Fibroblast of lung (primary cell): ENCODE results near the gene SCUBE1. TPM values are rescaled to one million over a fixed set of nuclear protein-coding genes. Genes with fewer than 3 reads are reported as not detected.

Source experiments
- DNase-seq, 2 donors: peaks; one replicate each; pipeline versions ENCODE4 v3.0.0 to v3.0.0-alpha.2; 2010; ENCODE audit warnings: low read depth in 2 of 2
- H2AFZ ChIP-seq: 2 replicates; pipeline ENCODE4 v1.5.1; 2012; ENCODE audit warnings: low read length, control low read depth, inconsistent platforms
- H3K27ac ChIP-seq: 2 replicates; pipeline ENCODE4 v1.5.1; 2011; ENCODE audit warnings: low read length, control low read depth; ENCODE audit not compliant: insufficient read depth
- H3K27me3 ChIP-seq: 2 replicates; pipeline ENCODE4 v1.5.1; 2011; ENCODE audit warnings: mild to moderate bottlenecking, low read length; ENCODE audit not compliant: control insufficient read depth, insufficient read depth
- H3K36me3 ChIP-seq: 2 replicates; pipeline ENCODE4 v1.5.1; 2011; ENCODE audit warnings: low read length; ENCODE audit not compliant: control insufficient read depth, insufficient read depth
- H3K4me1 ChIP-seq: 2 replicates; pipeline ENCODE4 v1.5.1; 2011; ENCODE audit warnings: low read length; ENCODE audit not compliant: control insufficient read depth, insufficient read depth; ENCODE audit errors: extremely low read depth
- H3K4me2 ChIP-seq: 2 replicates; pipeline ENCODE4 v1.5.1; 2011; ENCODE audit warnings: low read length, control low read depth; ENCODE audit not compliant: insufficient read depth; ENCODE audit errors: extremely low read depth
- H3K4me3 ChIP-seq, 4 experiments: fragments of 200-600 bp in 1 of 4; sonication (generic) in 1 of 4; replicated peaks in 1 of 4; 2 replicates each; pipeline ENCODE4 v1.5.1; 2011 to 2016; ENCODE audit warnings: low read length in 4 of 4, low read depth in 3 of 4, mild to moderate bottlenecking in 3 of 4, control low read depth in 2 of 4, inconsistent platforms in 1 of 4, mixed read lengths in 1 of 4; ENCODE audit not compliant: insufficient read depth in 1 of 4; ENCODE audit errors: control extremely low read depth in 1 of 4
- H3K79me2 ChIP-seq: 2 replicates; pipeline ENCODE4 v1.5.1; 2012; ENCODE audit warnings: mild to moderate bottlenecking, low read length, inconsistent platforms; ENCODE audit not compliant: control insufficient read depth, insufficient read depth
- H3K9ac ChIP-seq: 2 replicates; pipeline ENCODE4 v1.5.1; 2011; ENCODE audit warnings: mild to moderate bottlenecking, low read length, control low read depth; ENCODE audit not compliant: insufficient read depth
- H3K9me3 ChIP-seq: 2 replicates; pipeline ENCODE4 v1.5.1; 2012; ENCODE audit warnings: low read depth, low read length; ENCODE audit not compliant: control insufficient read depth, insufficient read depth
- H4K20me1 ChIP-seq: 2 replicates; pipeline ENCODE4 v1.5.1; 2011; ENCODE audit warnings: low read length; ENCODE audit not compliant: control insufficient read depth, insufficient read depth; ENCODE audit errors: extremely low read depth
- CTCF ChIP-seq, 2 donors: IDR thresholded peaks in 1 of 2; conservative IDR thresholded peaks in 1 of 2; 1 replicate in 1 of 2; 2 replicates in 1 of 2; pipeline ENCODE4 v1.5.1; 2011 to 2012; ENCODE audit warnings: low read length in 2 of 2, control low read depth in 1 of 2, inconsistent platforms in 1 of 2, low read depth in 1 of 2, mild to moderate bottlenecking in 1 of 2
- EZH2 ChIP-seq: IDR thresholded peaks from 2 replicates; pipeline ENCODE4 v1.5.1; 2012; ENCODE audit warnings: low read length, control low read depth, mild to moderate bottlenecking; ENCODE audit errors: missing control alignments
- polyA plus RNA-seq, 2 donors: library from polyadenylated mRNA; depleted of rRNA in 1 of 2; stranded (reverse) in 1 of 2; unstranded in 1 of 2; fragments of >200 nt; gene quantifications; 2 replicates each; pipeline ENCODE4 v1.2.1, GENCODE V29; 2011 to 2012; ENCODE audit warnings: missing spikeins in 1 of 2
- total RNA-seq: library from RNA; depleted of rRNA; stranded (reverse); fragments of >200 nt; gene quantifications from 2 replicates; pipeline ENCODE4 v1.2.1, GENCODE V29; 2014

SCUBE1 gene
- total and polyA plus RNA-seq, 2 donors (not counting 1 experiment from before 2014, with no cell fraction given) = 0.17 TPM; not detected in 1

- H3K9ac ChIP-seq = no peak overlapping the region
- H3K4me2 ChIP-seq = no peak overlapping the region
- H4K20me1 ChIP-seq = no peaks in the 10 kb centered on the region
- no peak overlapping the region for H3K27ac ChIP-seq
- H3K4me3 ChIP-seq = no peak overlapping the region
- no peaks in the 10 kb centered on the region for H3K4me1 ChIP-seq
- H3K9me3 ChIP-seq = no peaks in the 10 kb centered on the region
- H3K79me2 ChIP-seq = no peaks in the 10 kb centered on the region
- no peak for DNase-seq
- no peaks in the 10 kb centered on the region for H3K27me3 ChIP-seq
- H2AFZ ChIP-seq = no peak overlapping the region
- no peaks in the 10 kb centered on the region for H3K36me3 ChIP-seq
- TF ChIP-seq EZH2 (no peak), CTCF (conservative IDR thresholded peaks at IDR 0.05 in 1 of 2, IDR thresholded peaks at IDR 0.05 in 1 of 2; ENCODE audit: low read depth in 1 of 2, low read length in 2 of 2) (no peak)
These were observed 86.6 kb downstream of the SCUBE1 start for GRCh38 chr22:43256569-43256968.

GRCh38 chr22:43255299-43255698, 87.9 kb downstream of the SCUBE1 start:
- TF ChIP-seq EZH2 (no peak), CTCF (conservative IDR thresholded peaks at IDR 0.05 in 1 of 2, IDR thresholded peaks at IDR 0.05 in 1 of 2; ENCODE audit: low read depth in 1 of 2, low read length in 2 of 2) (no peak)
- Histone ChIP-seq H3K4me1 (no peaks in the 10 kb centered on the region), H3K79me2 (no peaks in the 10 kb centered on the region), H4K20me1 (no peaks in the 10 kb centered on the region), H3K27me3 (no peaks in the 10 kb centered on the region), H3K4me2 (no peak overlapping the region), H3K36me3 (no peaks in the 10 kb centered on the region), H3K27ac (no peak overlapping the region), H2AFZ (no peak overlapping the region), H3K9ac (no peak overlapping the region), H3K9me3 (no peaks in the 10 kb centered on the region), H3K4me3 (no peak overlapping the region)
- no peak for DNase-seq

GRCh38 chr22:43253839-43254238, 89.3 kb downstream of the SCUBE1 start:
- Histone ChIP-seq H3K4me3 (no peak overlapping the region), H3K4me1 (no peaks in the 10 kb centered on the region), H3K4me2 (no peak overlapping the region), H2AFZ (no peak overlapping the region), H3K9me3 (no peaks in the 10 kb centered on the region), H4K20me1 (no peaks in the 10 kb centered on the region), H3K9ac (no peak overlapping the region), H3K79me2 (no peaks in the 10 kb centered on the region), H3K27ac (no peak overlapping the region), H3K36me3 (no peaks in the 10 kb centered on the region), H3K27me3 (no peaks in the 10 kb centered on the region)
- no peak for DNase-seq
- TF ChIP-seq EZH2 (no peak), CTCF (conservative IDR thresholded peaks at IDR 0.05 in 1 of 2, IDR thresholded peaks at IDR 0.05 in 1 of 2; ENCODE audit: low read depth in 1 of 2, low read length in 2 of 2) (no peak)
